Upper lobe of left lung (tissue), 4 donors: ENCODE measurements around the gene UGDH.

Source experiments
- EP300 ChIP-seq, 4 donors: sonication (generic); formaldehyde crosslinking; IDR thresholded peaks; one replicate each; pipeline ENCODE4 v1.5.1; 2017; ENCODE audit warnings: antibody characterized with exemption in 4 of 4, control low read depth in 2 of 4
- POLR2A ChIP-seq, 4 donors: fragments of 450-650 bp; IDR thresholded peaks; one replicate each; pipeline ENCODE4 v1.5.1; 2016 to 2017; ENCODE audit warnings: antibody characterized with exemption in 4 of 4, mild to moderate bottlenecking in 2 of 4
- POLR2AphosphoS5 ChIP-seq, 2 donors: sonication (generic); formaldehyde crosslinking; IDR thresholded peaks; one replicate each; pipeline ENCODE4 v1.5.1; 2017; ENCODE audit warnings: antibody characterized with exemption in 2 of 2
- TF ChIP-seq, protein P1 (sequence below), 6 experiments: fragments of 450-650 bp in 4 of 6; fragments of 200-600 bp in 2 of 6; sonication (generic) in 2 of 6; IDR thresholded peaks; one replicate each; pipeline ENCODE4 v1.5.1; 2016 to 2019; ENCODE audit warnings: antibody characterized with exemption in 6 of 6

DNA sequence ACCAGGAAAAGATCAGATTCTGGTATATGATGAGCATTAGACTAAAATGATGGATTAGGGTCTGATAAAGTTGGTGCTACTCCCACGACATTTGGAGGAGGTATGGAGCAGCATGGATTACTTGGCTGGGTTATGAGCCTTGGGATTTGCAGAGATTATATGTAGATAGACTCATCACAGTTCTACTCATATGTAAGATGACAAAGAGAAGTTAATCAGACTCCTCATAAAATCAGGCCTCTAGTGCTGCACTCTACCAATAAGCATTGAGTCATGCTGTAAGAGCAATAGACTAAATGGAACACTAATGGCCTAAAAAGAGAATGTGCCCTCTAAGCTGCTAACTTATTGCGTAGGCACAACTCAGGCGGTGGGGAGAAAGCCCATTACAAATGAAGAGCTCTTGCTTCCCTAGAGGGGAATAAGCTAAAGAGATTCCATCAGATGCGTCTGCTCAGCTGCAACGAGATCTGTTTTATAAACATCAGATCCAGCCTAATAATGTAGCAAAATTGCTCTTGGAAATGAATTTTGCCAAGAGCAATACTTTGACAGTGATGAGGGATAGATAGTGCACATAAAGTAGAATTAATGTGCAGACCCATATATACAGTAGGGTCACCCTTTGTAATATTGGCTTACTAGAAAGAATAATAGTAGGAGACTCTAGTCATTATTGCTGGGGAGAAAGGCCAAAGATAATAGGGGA is 50.9 kb downstream of the UGDH start:
- TF ChIP-seq, protein P1, sequence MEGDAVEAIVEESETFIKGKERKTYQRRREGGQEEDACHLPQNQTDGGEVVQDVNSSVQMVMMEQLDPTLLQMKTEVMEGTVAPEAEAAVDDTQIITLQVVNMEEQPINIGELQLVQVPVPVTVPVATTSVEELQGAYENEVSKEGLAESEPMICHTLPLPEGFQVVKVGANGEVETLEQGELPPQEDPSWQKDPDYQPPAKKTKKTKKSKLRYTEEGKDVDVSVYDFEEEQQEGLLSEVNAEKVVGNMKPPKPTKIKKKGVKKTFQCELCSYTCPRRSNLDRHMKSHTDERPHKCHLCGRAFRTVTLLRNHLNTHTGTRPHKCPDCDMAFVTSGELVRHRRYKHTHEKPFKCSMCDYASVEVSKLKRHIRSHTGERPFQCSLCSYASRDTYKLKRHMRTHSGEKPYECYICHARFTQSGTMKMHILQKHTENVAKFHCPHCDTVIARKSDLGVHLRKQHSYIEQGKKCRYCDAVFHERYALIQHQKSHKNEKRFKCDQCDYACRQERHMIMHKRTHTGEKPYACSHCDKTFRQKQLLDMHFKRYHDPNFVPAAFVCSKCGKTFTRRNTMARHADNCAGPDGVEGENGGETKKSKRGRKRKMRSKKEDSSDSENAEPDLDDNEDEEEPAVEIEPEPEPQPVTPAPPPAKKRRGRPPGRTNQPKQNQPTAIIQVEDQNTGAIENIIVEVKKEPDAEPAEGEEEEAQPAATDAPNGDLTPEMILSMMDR (IDR thresholded peaks at IDR 0.05) = no peak
- TF ChIP-seq POLR2AphosphoS5 (IDR thresholded peaks at IDR 0.05) = no peak
- no peak for TF ChIP-seq POLR2A (IDR thresholded peaks at IDR 0.05)
- no peak for TF ChIP-seq EP300 (IDR thresholded peaks at IDR 0.05)
